Activated CD4-positive, alpha-beta T cell treated with anti-CD3 and anti-CD28 coated beads, Interleukin-2, amount 50 U/mL, for 4 hours (primary cell): ENCODE results near the gene BRD7.
A peak's percentile ranks its signal among the peaks of the same experiment; 100 is the strongest.

ENCODE experiments used
- DNase-seq, 2 experiments: peaks; one replicate each; pipeline ENCODE4 v3.0.0-alpha.2; 2020

BRD7 gene

GRCh38 chr16:50318796-50319578 lies 49.8 kb downstream of the BRD7 start:
- no peak for DNase-seq

DNA sequence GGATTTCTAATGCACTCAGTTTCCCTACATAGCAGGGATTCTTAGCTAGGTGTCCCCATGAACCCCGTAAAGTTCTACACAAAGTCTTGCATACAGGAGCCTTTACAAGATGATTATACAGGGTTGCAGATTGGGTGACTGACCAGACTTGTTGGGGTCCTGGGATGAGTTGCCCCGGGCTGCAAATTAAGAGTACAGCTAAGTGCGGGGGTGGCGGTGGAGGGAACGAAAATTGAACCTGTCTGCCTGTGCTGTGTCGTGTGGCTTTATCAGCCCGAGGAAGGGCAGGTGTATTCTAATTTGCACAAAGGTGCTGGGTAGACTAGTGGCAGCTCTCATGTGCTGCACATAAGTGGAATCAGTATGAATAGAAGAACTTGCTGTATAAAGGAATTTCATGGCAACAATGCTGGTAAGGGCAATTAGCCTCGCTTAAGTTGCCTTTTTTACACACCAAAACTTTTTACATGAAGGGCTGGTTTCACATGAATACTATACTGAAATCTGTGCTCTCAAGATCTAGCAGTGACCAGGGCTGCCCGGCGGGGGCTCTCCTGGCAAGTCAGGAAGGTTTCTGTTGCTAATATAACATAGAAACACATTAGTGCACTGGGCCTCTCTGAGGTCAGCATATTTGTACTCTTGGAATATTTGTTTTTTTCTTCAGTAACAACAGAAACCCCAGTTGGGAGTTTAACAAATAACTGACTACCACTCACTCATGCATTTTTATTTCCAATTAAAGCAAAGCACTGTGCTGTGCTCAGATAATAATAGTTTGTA lies 51.7 kb downstream of the BRD7 start:
- no peak for DNase-seq

DNA sequence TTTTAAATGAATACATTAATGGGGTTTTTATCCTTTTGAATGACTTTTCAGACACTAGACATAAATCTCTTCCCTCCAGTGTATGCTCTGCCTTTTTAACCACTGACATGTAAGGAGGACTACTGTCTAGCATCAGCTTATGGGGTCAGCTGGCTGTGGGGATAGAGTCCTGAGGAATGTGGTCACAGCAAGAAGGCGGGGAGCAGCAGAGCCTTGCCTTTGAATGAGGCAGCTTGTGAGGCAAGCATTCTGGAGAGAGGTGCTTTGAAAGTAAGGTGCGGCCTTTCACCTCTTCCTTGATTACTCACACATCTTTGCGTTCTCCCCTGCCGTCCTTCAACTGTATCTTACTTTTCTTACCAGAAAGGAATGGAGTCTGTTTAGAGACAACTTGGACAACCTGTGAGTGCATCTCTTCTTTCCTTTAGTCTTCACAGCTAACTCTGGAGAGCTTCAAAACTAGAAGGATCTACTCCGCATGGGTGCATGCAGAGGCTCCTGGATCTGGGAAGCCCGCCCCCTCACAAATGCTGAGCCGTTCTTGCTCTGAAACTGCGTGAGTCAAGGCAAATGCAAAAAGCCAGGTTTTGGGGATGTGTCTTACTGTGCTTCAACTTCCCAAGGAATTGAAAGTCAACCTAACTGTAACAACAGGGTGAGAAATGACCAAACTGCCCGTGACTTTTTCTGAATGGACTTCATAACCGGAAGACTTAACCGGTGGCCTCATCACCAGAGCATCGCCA lies 52.5 kb downstream of the BRD7 start:
- DNase-seq: no peak

DNA sequence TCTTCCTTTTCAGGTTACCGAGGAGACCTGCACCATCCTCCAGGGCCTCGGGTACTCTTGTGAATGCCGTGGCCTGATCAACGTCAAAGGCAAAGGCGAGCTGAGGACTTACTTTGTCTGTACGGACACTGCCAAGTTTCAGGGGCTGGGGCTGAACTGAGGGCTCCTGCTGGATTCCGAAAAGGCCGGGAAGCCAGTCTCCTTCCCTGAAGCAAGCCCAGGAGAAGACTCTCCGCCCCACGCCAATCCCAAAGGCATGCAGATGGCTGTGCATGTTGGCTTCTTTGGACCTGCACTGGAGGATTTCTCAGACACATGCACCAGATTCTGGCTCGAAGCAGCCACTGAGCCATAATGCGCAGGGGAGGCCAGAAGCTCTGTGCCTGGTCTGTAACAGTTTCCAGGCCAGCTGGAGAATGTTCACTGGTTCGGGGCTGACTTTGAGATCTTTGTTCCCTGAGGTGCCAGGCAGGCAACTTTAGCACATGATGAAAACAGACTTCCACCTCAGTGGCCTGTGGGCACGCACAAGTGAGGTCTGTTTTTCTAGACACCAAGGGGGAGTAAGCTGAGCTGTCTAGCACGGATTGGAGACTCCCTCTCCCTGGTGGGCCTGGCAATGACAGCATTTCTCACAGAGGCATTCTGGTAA lies 53.3 kb downstream of the BRD7 start:
- DNase-seq: no peak

DNA sequence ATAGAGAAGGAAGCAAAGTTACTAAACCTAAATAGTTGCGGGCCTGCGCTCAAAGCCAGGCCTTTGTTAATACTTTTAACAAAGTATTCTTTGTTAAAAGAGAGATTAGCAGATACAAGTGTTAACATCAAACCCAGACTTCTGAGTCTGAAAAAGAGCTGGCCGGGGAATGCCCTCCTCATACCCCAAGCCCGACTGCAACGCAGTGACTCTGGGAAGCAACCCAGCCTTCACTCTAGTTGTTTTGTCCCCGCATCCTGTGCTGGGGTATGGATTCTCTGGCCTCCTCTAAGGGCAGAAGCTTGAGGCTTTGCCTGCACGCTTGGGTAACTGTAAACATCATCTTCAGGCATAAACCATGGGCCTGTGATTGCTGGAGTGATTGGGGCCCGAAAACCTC lies 54.1 kb downstream of the BRD7 start:
- DNase-seq: no peak

GRCh38 chr16:50313596-50314478 lies 55.0 kb downstream of the BRD7 start:
- peak; percentile 37 to 42 for DNase-seq

- DNase-seq: no peak
These were observed 56.8 kb downstream of the BRD7 start for GRCh38 chr16:50311891-50312501.

DNA sequence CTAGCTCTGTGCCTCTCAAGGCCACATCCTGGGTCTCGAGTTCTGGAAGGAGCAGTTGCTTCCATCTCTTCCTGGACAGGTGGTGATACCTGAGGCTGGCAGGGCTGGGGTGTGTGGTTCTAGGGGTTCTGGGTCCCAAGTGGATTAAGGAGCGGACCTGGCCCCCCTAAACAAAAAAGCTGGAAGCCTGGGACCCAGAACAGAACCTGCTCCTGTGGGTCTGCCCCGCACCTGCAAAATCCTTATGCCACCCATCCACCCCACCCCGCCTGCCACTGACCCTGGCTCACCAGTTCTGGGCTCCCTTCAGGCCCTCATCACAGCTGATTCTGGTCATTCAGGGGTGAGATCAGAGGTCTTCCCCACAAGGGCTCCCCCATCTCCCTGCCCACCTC lies 57.7 kb downstream of the BRD7 start:
- no peak for DNase-seq

- DNase-seq: no peak
These were observed 58.3 kb downstream of the BRD7 start for GRCh38 chr16:50310308-50311133.

DNA sequence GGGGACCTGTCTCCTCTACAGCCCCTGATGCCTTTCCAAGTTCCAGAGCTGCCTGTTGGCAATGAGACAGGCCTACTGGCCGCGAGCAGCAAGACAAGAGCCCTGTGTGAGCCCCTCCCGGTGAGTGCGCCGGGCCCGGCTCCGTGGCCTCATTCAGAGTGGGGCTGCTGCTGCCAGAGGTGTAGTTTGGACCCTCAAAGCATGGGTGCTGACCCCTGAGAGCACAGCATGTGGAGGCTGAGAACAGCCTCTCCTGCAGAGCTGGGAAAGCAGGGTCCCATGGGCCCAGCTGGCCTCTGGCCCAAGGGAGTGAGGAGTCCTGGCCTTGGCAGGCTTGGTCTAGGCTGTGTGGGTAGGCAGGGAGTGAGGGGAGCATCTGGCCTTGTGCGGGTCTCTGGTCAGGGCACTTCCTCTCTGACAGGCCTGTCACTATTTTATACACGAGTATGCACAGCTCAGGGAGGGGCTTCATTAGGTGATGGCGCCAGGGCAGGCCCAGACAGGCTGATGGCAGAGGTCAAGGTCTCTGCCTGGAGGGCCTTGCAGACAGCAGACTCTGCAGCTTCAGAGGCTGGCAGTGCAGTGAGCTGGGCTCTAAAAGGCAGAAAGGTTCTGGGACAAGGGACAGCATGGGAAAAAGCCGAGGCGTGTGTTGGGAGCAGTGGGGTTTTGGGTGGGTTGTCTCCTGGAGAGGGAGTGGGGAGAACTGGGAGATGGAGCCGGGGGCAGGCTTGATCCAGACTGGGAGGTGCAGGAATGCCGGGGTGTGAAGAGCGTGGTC lies 59.1 kb downstream of the BRD7 start:
- DNase-seq: no peak

DNA sequence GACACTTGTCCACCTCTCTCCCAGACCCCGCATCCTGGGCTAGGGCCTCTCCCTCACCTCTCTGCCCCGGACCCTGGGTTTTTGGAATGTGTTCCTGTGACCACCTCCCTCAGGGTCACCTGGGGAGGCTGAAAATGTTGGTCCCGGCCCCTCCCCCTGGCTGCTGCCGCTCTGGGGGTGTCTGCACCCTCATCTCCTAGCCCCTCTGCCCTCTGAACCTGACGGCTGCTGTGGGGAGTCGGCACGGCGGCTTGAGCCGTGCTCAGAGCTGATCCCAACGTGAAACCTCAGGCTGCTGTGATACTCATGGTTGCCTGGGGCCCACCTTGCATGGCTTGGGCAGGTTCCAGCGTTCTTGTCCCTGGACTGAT lies 59.6 kb downstream of the BRD7 start:
- no peak for DNase-seq

- no peak for DNase-seq
These were observed 60.4 kb downstream of the BRD7 start for GRCh38 chr16:50308237-50308965.

DNA sequence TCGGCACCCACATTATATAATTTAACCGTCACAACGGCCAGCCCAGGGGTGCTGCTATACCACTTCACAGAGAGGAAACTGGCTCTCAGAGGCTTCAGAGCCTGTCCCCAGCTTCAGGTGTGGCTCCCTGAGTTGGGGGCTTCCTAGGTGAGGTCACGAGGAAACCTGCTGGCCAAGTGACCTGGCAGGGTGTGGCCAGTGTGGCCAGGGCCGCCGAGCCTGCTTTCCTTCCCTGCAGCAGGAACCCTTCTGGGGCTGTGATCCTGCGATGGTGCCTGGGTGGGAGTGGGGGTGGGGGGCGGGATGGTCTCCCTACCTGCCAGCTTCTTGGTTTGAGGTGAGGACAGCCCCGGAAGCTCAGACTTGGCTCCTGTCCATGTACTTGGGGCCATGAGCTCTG lies 62.5 kb downstream of the BRD7 start:
- no peak for DNase-seq

- DNase-seq: no peak
These were observed 63.2 kb downstream of the BRD7 start for GRCh38 chr16:50305441-50306061.

DNA sequence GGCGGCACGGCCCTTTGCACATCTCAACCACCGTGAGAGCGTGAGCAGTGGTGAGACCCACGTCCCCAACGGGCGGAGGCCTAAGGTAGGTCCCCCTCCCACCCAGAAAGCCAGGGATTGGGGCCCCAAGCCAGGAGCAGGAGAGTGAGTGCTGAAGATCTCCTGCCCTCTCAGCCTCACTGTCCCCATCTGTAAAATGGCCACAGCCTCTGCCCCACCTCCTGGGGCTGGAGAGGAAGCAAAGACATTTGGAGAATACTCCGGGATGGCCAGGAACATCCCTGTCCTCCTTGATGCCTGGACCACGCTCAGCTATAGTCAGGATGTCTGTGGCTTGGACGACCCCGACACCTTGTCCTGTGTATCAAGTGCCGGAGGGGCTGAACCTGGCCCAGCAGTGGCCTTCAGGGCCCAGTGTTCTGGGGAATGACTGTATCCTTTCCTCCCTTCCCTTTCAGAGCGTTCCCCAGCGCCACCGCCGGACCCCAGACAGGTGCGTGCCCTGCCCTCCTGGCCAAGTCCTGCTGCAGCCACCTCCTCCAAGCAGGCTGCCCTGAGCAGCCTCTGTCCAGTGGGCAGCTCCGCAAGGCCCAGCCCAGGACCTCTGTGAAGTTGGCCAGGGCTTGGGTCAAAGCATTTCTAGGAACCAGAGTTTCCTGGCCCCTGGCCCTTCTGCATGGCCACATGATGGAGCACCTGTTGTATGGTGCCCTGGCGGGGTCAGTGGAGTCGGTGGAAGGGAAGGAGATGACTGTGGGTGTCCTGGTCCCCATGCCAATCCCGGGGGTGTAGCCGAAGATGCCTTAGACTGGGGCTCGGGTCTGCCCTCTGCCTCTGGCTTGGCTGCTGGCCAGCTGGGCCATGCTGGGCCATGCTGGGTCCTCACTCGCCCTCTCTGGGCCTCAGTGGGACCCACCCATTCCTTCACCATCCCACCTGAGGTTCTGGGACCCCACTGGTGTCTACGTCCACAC lies 64.0 kb downstream of the BRD7 start:
- no peak for DNase-seq

- DNase-seq: no peak
These were observed 65.0 kb downstream of the BRD7 start for GRCh38 chr16:50303605-50304466.
